Neural cell (in vitro differentiated cells): ENCODE results near the gene NAP1L1. TPM values are rescaled to one million over a fixed set of nuclear protein-coding genes. Genes with fewer than 3 reads are reported as not detected.

Experiments
- H2AFZ ChIP-seq: fragments of 200-600, 300-800 bp; sonication (generic), shearing (Covaris generic); 2 replicates; pipeline ENCODE4 v1.6.0; 2014; ENCODE audit warnings: low read depth, mild to moderate bottlenecking, antibody characterized with exemption, low read length, moderate library complexity
- H3F3A ChIP-seq: fragments of 200-600 bp; shearing (Covaris generic); 2 replicates; pipeline ENCODE4 v1.6.1; 2016; ENCODE audit warnings: mild to moderate bottlenecking, moderate library complexity, mixed read lengths, antibody characterized with exemption, low read length; ENCODE audit not compliant: insufficient read depth, poor library complexity, severe bottlenecking
- H3K27ac ChIP-seq: fragments of 200-600, 300-800 bp; sonication (generic), shearing (Covaris generic); 2 replicates; pipeline ENCODE4 v1.5.1; 2014; ENCODE audit warnings: mild to moderate bottlenecking, low read length, moderate library complexity
- H3K27me3 ChIP-seq: fragments of 300-800, 200-600 bp; sonication (generic), shearing (Covaris generic); 2 replicates; pipeline ENCODE4 v1.6.0; 2014; ENCODE audit warnings: mild to moderate bottlenecking, low read depth, low read length, moderate library complexity; ENCODE audit not compliant: insufficient read depth
- H3K36me3 ChIP-seq: fragments of 300-800, 200-600 bp; sonication (generic), shearing (Covaris generic); 2 replicates; pipeline ENCODE4 v1.5.1; 2014; ENCODE audit warnings: mild to moderate bottlenecking, antibody characterized with exemption, low read length, moderate library complexity; ENCODE audit not compliant: insufficient read depth
- H3K4me2 ChIP-seq: fragments of 300-800, 200-600 bp; sonication (generic), shearing (Covaris generic); 2 replicates; pipeline ENCODE4 v1.6.0; 2014; ENCODE audit warnings: mild to moderate bottlenecking, low read length
- H3K4me3 ChIP-seq: fragments of 300-800, 200-600 bp; sonication (generic), shearing (Covaris generic); 2 replicates; pipeline ENCODE4 v1.5.1; 2014; ENCODE audit warnings: mild to moderate bottlenecking, low read length, moderate library complexity
- H3K79me2 ChIP-seq: fragments of 200-600 bp; shearing (Covaris generic); replicated peaks from 2 replicates; pipeline ENCODE4 v1.6.0; 2014; ENCODE audit warnings: mild to moderate bottlenecking, low read length, moderate library complexity; ENCODE audit not compliant: insufficient read depth
- H3K9ac ChIP-seq: fragments of 300-800, 200-600 bp; sonication (generic), shearing (Covaris generic); 2 replicates; pipeline ENCODE4 v1.6.1; 2016; ENCODE audit warnings: mild to moderate bottlenecking, low read length, mixed read lengths
- H3K9me2 ChIP-seq: fragments of 200-600 bp; shearing (Covaris generic); 2 replicates; pipeline ENCODE4 v1.6.1; 2016; ENCODE audit warnings: mild to moderate bottlenecking, low read length, mixed read lengths; ENCODE audit not compliant: insufficient read depth
- H3K9me3 ChIP-seq: fragments of 200-600, 300-800 bp; sonication (generic), shearing (Covaris generic); 2 replicates; pipeline ENCODE4 v1.6.1; 2016; ENCODE audit warnings: mild to moderate bottlenecking, mixed run types, low read length, moderate library complexity, mixed read lengths
- H4K20me1 ChIP-seq: fragments of 200-600 bp; shearing (Covaris generic); 2 replicates; pipeline ENCODE4 v1.6.1; 2016; ENCODE audit warnings: mild to moderate bottlenecking, mixed run types; ENCODE audit not compliant: insufficient read depth
- EZH2 ChIP-seq: fragments of 200-600, 300-800 bp; shearing (Covaris generic), sonication (generic); IDR thresholded peaks from 2 replicates; pipeline ENCODE4 v1.6.1; 2014; ENCODE audit warnings: antibody characterized with exemption, low read length, borderline replicate concordance, mild to moderate bottlenecking; ENCODE audit not compliant: insufficient read depth, poor library complexity, severe bottlenecking
- MXI1 ChIP-seq: fragments of 450-650 bp; conservative IDR thresholded peaks from 2 replicates; pipeline ENCODE4 v1.6.1; 2014; ENCODE audit warnings: antibody characterized with exemption, mild to moderate bottlenecking; ENCODE audit not compliant: poor library complexity, severe bottlenecking
- POLR2AphosphoS5 ChIP-seq: IDR thresholded peaks from 2 replicates; pipeline ENCODE4 v1.6.1; 2012
- RAD21 ChIP-seq: fragments of 450-650 bp; conservative IDR thresholded peaks from 2 replicates; pipeline ENCODE4 v1.6.1; 2014; ENCODE audit warnings: antibody characterized with exemption, mild to moderate bottlenecking, moderate library complexity
- SMC3 ChIP-seq: fragments of 450-650 bp; conservative IDR thresholded peaks from 2 replicates; pipeline ENCODE4 v1.6.1; 2014; ENCODE audit warnings: antibody characterized with exemption, mild to moderate bottlenecking, moderate library complexity; ENCODE audit not compliant: poor library complexity
- TAF1 ChIP-seq: IDR thresholded peaks from 2 replicates; pipeline ENCODE4 v1.6.1; 2012; ENCODE audit warnings: low read depth
- polyA plus RNA-seq: library from polyadenylated mRNA; depleted of rRNA; stranded (reverse); fragments of >200 nt; gene quantifications from 2 replicates; pipeline ENCODE4 v1.2.3, GENCODE V29; 2014
- TF ChIP-seq, protein P1 (sequence below): IDR thresholded peaks from 2 replicates; pipeline ENCODE4 v1.6.1; 2012; ENCODE audit warnings: borderline replicate concordance
- TF ChIP-seq, protein P2 (sequence below): fragments of 450-650 bp; IDR thresholded peaks from 2 replicates; pipeline ENCODE4 v1.5.1; 2014; ENCODE audit warnings: antibody characterized with exemption, mild to moderate bottlenecking, moderate library complexity; ENCODE audit not compliant: poor library complexity, severe bottlenecking

NAP1L1 gene
- polyA plus RNA-seq, 1 donor from 2014 or later: 359 TPM

DNA sequence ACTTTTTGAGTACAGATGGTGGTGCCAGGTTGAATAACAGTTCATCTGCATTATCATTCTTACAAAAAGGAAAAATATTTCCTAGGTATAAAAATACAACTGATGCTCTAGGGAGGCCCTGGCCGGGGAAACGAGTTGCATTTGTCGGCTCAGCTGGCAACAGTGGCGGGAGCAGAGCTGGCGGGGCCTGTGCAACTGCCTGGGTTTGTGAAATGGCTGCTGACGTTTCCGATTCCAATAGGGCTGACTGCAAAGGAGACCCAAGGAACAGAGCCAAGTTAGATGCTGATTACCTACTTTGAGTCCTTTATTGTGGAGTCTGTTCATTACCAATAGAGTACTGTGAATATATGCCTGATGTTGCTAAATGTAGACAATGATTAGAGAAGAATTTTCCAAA lies 27.2 kb downstream of the NAP1L1 start:
- Histone ChIP-seq H3K36me3 (peaks cover 10% of the 10 kb centered on the region), H3K27ac (no peak overlapping the region)

DNA sequence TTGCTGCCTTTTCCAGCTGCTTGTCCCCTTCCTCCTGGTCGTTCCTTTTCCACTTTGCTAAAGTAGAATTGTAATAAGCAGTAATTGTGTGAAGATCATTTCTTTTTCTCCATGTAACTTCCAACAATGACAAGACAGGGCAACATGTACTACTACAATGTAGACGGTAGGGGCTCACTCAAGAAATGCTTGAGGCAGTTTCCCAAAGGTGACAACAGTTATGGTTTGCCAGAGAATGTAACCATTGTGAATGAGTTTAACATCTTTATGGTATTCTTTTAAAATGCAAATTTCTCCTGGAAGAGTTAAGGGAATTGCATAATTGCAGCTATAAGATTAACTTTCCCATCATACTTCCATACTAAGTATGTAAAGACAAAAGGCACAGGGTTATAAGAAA lies 29.1 kb downstream of the NAP1L1 start:
- Histone ChIP-seq H3K27me3 (no peaks in the 10 kb centered on the region), H3K4me2 (no peak overlapping the region), H3K9me3 (no peaks in the 10 kb centered on the region), H3K9me2 (no peaks in the 10 kb centered on the region), H4K20me1 (no peaks in the 10 kb centered on the region), H3K79me2 (peaks cover 15% of the 10 kb centered on the region), H3K9ac (no peak overlapping the region), H3K4me3 (no peak overlapping the region), H3K36me3 (peaks cover 18% of the 10 kb centered on the region), H3F3A (no peaks in the 10 kb centered on the region), H2AFZ (no peak overlapping the region), H3K27ac (no peak overlapping the region)
- TF ChIP-seq SMC3 (no peak), TAF1 (no peak), POLR2AphosphoS5 (no peak), RAD21 (no peak), MXI1 (no peak), EZH2 (no peak)
- TF ChIP-seq, protein P1, sequence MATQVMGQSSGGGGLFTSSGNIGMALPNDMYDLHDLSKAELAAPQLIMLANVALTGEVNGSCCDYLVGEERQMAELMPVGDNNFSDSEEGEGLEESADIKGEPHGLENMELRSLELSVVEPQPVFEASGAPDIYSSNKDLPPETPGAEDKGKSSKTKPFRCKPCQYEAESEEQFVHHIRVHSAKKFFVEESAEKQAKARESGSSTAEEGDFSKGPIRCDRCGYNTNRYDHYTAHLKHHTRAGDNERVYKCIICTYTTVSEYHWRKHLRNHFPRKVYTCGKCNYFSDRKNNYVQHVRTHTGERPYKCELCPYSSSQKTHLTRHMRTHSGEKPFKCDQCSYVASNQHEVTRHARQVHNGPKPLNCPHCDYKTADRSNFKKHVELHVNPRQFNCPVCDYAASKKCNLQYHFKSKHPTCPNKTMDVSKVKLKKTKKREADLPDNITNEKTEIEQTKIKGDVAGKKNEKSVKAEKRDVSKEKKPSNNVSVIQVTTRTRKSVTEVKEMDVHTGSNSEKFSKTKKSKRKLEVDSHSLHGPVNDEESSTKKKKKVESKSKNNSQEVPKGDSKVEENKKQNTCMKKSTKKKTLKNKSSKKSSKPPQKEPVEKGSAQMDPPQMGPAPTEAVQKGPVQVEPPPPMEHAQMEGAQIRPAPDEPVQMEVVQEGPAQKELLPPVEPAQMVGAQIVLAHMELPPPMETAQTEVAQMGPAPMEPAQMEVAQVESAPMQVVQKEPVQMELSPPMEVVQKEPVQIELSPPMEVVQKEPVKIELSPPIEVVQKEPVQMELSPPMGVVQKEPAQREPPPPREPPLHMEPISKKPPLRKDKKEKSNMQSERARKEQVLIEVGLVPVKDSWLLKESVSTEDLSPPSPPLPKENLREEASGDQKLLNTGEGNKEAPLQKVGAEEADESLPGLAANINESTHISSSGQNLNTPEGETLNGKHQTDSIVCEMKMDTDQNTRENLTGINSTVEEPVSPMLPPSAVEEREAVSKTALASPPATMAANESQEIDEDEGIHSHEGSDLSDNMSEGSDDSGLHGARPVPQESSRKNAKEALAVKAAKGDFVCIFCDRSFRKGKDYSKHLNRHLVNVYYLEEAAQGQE: no peak
- TF ChIP-seq, protein P2, sequence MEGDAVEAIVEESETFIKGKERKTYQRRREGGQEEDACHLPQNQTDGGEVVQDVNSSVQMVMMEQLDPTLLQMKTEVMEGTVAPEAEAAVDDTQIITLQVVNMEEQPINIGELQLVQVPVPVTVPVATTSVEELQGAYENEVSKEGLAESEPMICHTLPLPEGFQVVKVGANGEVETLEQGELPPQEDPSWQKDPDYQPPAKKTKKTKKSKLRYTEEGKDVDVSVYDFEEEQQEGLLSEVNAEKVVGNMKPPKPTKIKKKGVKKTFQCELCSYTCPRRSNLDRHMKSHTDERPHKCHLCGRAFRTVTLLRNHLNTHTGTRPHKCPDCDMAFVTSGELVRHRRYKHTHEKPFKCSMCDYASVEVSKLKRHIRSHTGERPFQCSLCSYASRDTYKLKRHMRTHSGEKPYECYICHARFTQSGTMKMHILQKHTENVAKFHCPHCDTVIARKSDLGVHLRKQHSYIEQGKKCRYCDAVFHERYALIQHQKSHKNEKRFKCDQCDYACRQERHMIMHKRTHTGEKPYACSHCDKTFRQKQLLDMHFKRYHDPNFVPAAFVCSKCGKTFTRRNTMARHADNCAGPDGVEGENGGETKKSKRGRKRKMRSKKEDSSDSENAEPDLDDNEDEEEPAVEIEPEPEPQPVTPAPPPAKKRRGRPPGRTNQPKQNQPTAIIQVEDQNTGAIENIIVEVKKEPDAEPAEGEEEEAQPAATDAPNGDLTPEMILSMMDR: no peak

More for the DNA sequence above, 27.2 kb downstream of the NAP1L1 start:
- no peak overlapping the region for H3K4me2 ChIP-seq
- H4K20me1 ChIP-seq: no peaks in the 10 kb centered on the region
- no peak overlapping the region for H3K9ac ChIP-seq
- no peaks in the 10 kb centered on the region for H3F3A ChIP-seq
- TF ChIP-seq EZH2 (no peak), TAF1 (no peak), MXI1 (no peak)
- H3K4me3 ChIP-seq: no peak overlapping the region
- H3K79me2 ChIP-seq: peaks cover 32% of the 10 kb centered on the region
- no peaks in the 10 kb centered on the region for H3K9me3 ChIP-seq
- H2AFZ ChIP-seq: no peak overlapping the region
- no peaks in the 10 kb centered on the region for H3K27me3 ChIP-seq
- H3K9me2 ChIP-seq: no peaks in the 10 kb centered on the region
